HepG2 (cell line): ENCODE results near the gene FBH1. TPM values are rescaled to one million over a fixed set of nuclear protein-coding genes. Genes with fewer than 3 reads are reported as not detected.

Source experiments
- EP300 ChIP-seq, 3 experiments: sonication (generic) in 1 of 3; formaldehyde crosslinking in 1 of 3; IDR thresholded peaks; 2 replicates each; pipeline versions ENCODE4 v1.5.1 to v1.6.1; 2011 to 2020; ENCODE audit warnings: low read depth in 2 of 3, low read length in 2 of 3, borderline replicate concordance in 1 of 3, improper control_type of control experiment in 1 of 3, mild to moderate bottlenecking in 1 of 3, missing genetic modification reagents in 1 of 3, moderate library complexity in 1 of 3
- HIVEP1 ChIP-seq: sonication (generic); formaldehyde crosslinking; IDR thresholded peaks from 2 replicates; pipeline ENCODE4 v1.4.0; 2020; ENCODE audit warnings: mild to moderate bottlenecking, missing genetic modification reagents
- IRF2 ChIP-seq: IDR thresholded peaks from 2 replicates; pipeline ENCODE4 v1.6.1; 2018; ENCODE audit warnings: missing genetic modification reagents, missing compliant biosample characterization
- ISX ChIP-seq: sonication (generic); formaldehyde crosslinking; conservative IDR thresholded peaks from 2 replicates; pipeline ENCODE4 v1.5.0; 2020; ENCODE audit warnings: missing genetic modification reagents
- MBD4 ChIP-seq: IDR thresholded peaks from 2 replicates; pipeline ENCODE4 v1.6.1; 2012; ENCODE audit warnings: low read length, inconsistent platforms, borderline replicate concordance
- MIER3 ChIP-seq: IDR thresholded peaks from 2 replicates; pipeline ENCODE4 v1.6.1; 2016; ENCODE audit warnings: missing compliant biosample characterization, borderline replicate concordance
- MLLT10 ChIP-seq: sonication (generic); formaldehyde crosslinking; IDR thresholded peaks from 2 replicates; pipeline ENCODE4 v1.4.0; 2020; ENCODE audit warnings: missing genetic modification reagents
- RFXAP ChIP-seq: sonication (generic); formaldehyde crosslinking; IDR thresholded peaks from 2 replicates; pipeline ENCODE4 v1.4.0; 2020; ENCODE audit warnings: missing genetic modification reagents, borderline replicate concordance
- SAFB2 ChIP-seq: sonication (generic); formaldehyde crosslinking; IDR thresholded peaks from 2 replicates; pipeline ENCODE4 v1.5.1; 2020; ENCODE audit warnings: missing genetic modification reagents, low read depth, mild to moderate bottlenecking, borderline replicate concordance
- ZNF224 ChIP-seq: sonication (generic); formaldehyde crosslinking; IDR thresholded peaks from 2 replicates; pipeline ENCODE4 v1.5.0; 2020; ENCODE audit warnings: mild to moderate bottlenecking, missing genetic modification reagents
- ZNF777 ChIP-seq: sonication (generic); formaldehyde crosslinking; IDR thresholded peaks from 2 replicates; pipeline ENCODE4 v1.4.0; 2020; ENCODE audit warnings: missing genetic modification reagents
- ZNF878 ChIP-seq: sonication (generic); formaldehyde crosslinking; IDR thresholded peaks from 2 replicates; pipeline ENCODE4 v1.8.1; 2023; ENCODE audit warnings: mild to moderate bottlenecking, missing genetic modification reagents, moderate library complexity
- ZSCAN22 ChIP-seq: sonication (generic); formaldehyde crosslinking; IDR thresholded peaks from 2 replicates; pipeline ENCODE4 v1.4.0; 2020; ENCODE audit warnings: mild to moderate bottlenecking, missing genetic modification reagents
- polyA plus RNA-seq, 8 experiments: library from polyadenylated mRNA; depleted of rRNA in 3 of 8; stranded (reverse) in 7 of 8; unstranded in 1 of 8; fragments of >200 nt; fragmentation: Illumina TruSeq in 4 of 8; extraction: Trizol in 4 of 8; gene quantifications; 2 replicates each; pipeline versions ENCODE4 v1.2.1 to v1.2.3, GENCODE V29; 2011 to 2016; ENCODE audit warnings: low read depth in 4 of 8, missing spikeins in 1 of 8, mixed read lengths in 1 of 8; ENCODE audit not compliant: insufficient read depth in 1 of 8
- total RNA-seq, 5 experiments: library from RNA; depleted of rRNA; stranded (reverse); fragments of >200 nt; fragmentation: Illumina TruSeq; extraction: Trizol; gene quantifications; 2 replicates each; pipeline ENCODE4 v1.2.3, GENCODE V29; 2016; ENCODE audit warnings: low read depth in 1 of 5
- TF ChIP-seq, protein P1 (sequence below): sonication (generic); formaldehyde crosslinking; IDR thresholded peaks from 2 replicates; pipeline ENCODE4 v1.8.1; 2023; ENCODE audit warnings: mild to moderate bottlenecking, missing genetic modification reagents
- TF ChIP-seq, protein P2 (sequence below): sonication (generic); formaldehyde crosslinking; IDR thresholded peaks from 2 replicates; pipeline ENCODE4 v1.4.0; 2020; ENCODE audit warnings: mild to moderate bottlenecking, missing genetic modification reagents
- TF ChIP-seq, protein P3 (sequence below): IDR thresholded peaks from 2 replicates; pipeline ENCODE4 v1.6.1; 2012; ENCODE audit warnings: inconsistent platforms
- TF ChIP-seq, protein P4 (sequence below): sonication (generic); formaldehyde crosslinking; IDR thresholded peaks from 2 replicates; pipeline ENCODE4 v1.4.0; 2020; ENCODE audit warnings: missing genetic modification reagents

FBH1 gene
- total and polyA plus RNA-seq, 2 of the 13 experiments (the other 11 are each of a cell fraction or from before 2014, with no cell fraction given): 48.8 to 60.3 TPM

DNA sequence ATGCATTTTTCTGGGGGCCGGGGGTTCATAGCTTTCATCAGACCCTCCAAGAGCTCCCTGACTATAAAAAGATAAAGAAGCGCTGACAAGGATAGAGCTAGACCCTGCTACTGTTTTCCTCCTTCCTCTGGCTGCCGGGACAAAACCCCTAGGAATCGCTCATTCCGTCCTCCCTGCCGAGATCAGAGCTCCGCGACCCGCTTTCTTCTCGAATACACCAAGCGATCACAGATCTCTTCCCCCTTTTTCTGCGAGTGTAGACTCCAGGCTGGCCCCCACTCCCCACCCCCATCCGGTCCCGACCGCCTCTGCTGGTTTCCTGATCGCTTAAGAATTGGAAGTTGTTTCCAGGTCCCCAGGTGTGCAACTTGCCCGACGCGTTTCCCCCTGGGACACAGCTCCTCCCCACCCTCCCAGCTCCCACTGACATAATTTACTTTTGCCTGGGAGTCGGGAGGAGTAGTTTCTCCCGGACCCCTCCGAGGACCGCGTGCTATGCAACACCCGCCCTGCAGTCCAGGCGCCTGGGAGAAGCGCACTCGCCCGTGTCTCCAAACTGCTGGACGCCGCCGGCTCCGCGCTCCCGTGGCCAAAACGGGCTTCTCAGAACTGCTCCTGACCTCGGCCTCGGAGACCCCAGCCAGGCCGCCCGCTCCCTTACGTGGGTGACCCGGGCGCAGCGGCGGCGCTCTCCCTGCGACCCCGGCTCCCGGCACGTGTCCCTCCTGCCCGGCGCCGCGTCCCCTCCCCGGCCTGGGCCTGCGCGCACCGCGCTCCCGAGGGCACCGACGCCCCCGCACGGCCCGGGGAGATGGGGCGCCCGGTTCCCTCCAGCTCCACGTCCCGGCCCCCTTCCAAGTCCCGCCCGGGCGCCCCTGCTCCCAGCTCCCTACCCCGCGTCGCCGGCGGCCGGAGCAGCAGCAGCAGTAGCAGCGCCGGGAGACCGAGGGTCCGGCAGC lies 86.7 kb downstream of the FBH1 start (continued):
- TF ChIP-seq, protein P1, sequence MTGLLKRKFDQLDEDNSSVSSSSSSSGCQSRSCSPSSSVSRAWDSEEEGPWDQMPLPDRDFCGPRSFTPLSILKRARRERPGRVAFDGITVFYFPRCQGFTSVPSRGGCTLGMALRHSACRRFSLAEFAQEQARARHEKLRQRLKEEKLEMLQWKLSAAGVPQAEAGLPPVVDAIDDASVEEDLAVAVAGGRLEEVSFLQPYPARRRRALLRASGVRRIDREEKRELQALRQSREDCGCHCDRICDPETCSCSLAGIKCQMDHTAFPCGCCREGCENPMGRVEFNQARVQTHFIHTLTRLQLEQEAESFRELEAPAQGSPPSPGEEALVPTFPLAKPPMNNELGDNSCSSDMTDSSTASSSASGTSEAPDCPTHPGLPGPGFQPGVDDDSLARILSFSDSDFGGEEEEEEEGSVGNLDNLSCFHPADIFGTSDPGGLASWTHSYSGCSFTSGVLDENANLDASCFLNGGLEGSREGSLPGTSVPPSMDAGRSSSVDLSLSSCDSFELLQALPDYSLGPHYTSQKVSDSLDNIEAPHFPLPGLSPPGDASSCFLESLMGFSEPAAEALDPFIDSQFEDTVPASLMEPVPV (CRISPR knock-in tag): no peak
- TF ChIP-seq ZNF878 (CRISPR knock-in tag) (no peak), ISX (no peak), SAFB2 (CRISPR knock-in tag) (no peak), IRF2 (CRISPR knock-in tag) (no peak), MBD4 (no peak), ZNF777 (CRISPR knock-in tag) (peak; percentile 89), MIER3 (CRISPR knock-in tag) (no peak), HIVEP1 (no peak), MLLT10 (no peak), ZNF224 (CRISPR knock-in tag) (no peak), ZSCAN22 (CRISPR knock-in tag) (no peak), EP300 (IDR thresholded peaks at IDR 0.05; ENCODE audit: low read depth in 2 of 2, low read length in 2 of 2) (no peak), EP300 (CRISPR knock-in tag; IDR thresholded peaks at IDR 0.05; ENCODE audit: borderline replicate concordance) (no peak), RFXAP (CRISPR knock-in tag) (0 out of 2 replicates have a peak, but pooled peaks have one; percentile 15)
- TF ChIP-seq, protein P2, sequence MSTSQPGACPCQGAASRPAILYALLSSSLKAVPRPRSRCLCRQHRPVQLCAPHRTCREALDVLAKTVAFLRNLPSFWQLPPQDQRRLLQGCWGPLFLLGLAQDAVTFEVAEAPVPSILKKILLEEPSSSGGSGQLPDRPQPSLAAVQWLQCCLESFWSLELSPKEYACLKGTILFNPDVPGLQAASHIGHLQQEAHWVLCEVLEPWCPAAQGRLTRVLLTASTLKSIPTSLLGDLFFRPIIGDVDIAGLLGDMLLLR (CRISPR knock-in tag): no peak
- TF ChIP-seq, protein P3, sequence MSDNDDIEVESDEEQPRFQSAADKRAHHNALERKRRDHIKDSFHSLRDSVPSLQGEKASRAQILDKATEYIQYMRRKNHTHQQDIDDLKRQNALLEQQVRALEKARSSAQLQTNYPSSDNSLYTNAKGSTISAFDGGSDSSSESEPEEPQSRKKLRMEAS: peak; percentile 22; the same call in 1 of the 2 replicates
- TF ChIP-seq, protein P4, sequence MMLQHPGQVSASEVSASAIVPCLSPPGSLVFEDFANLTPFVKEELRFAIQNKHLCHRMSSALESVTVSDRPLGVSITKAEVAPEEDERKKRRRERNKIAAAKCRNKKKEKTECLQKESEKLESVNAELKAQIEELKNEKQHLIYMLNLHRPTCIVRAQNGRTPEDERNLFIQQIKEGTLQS (CRISPR knock-in tag): no peak
- TF ChIP-seq, all 625 proteins: peak for 9
